ENCODE measurements around the gene CYBA. TPM values are rescaled to one million over a fixed set of nuclear protein-coding genes. Genes with fewer than 3 reads are reported as not detected.

Gene CYBA
- total and polyA plus RNA-seq, 2 of the 13 experiments (the other 11 are each of a cell fraction or from before 2014, with no cell fraction given): 196 to 250 TPM

GRCh38 chr16:88676502-88677242 lies 25.8 kb upstream of the CYBA start (continued):
- TF ChIP-seq NR2F1 (CRISPR knock-in tag; IDR thresholded peaks at IDR 0.05): no peak

DNA sequence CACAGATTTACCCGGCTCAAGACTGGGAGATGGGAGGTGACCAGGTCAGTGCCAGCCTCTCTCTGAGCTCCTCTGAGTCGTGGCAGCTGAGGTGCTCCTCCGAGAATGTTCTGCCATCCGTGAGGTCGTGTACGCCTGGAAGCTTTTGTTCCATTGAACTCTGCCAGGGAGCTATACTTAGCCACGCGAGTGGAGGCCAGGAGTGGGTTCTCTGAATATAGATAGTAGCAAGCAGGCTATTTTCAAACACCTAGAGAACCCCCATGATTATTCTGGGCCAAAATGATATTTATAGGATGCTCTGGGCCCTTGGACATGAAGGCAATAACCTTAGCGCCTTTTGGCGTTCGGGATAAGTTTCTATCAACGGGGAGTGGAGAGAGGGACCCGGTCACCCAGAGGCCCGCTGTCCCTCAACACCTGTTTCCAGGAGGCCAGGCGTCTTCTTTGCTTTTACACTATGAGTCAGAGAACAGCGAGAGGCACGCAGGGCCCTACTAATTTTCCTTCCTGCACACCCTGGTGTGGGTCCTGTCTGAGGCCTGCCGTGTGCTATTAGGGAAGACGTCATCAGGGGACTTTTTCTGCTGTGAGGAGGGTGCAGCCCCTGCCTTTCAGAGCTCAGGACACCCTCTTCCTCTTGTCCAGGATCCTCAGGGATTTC lies 23.0 kb upstream of the CYBA start:
- H3K27me3 ChIP-seq (ENCODE audit: control insufficient read depth in 1 of 2, insufficient read depth in 2 of 2, low read length in 2 of 2): peaks cover under 1 to 7% of the 10 kb centered on the region in 2 experiments; a peak in 2 of 5 replicates
- H2AFZ ChIP-seq (ENCODE audit: low read length): no peak overlapping the region
- no peak overlapping the region for H3K9ac ChIP-seq (ENCODE audit: insufficient read depth, low read depth, low read length)
- ATAC-seq: no peak
- no peaks in the 10 kb centered on the region for H3K79me2 ChIP-seq (ENCODE audit: insufficient read depth, low read length)
- peaks cover 1% of the 10 kb centered on the region; the same call in 1 of the 2 replicates for H4K20me1 ChIP-seq (ENCODE audit: insufficient read depth, low read length)
- POLR2A ChIA-PET: interaction anchor here (1.2 kb wide), 1 partner anchor 24 kb away, joined by 4 read pairs; the partner anchor contains the start of gene CYBA
- WGBS (ENCODE audit: low lambda C conversion rate): 89% methylated on average over 19 of the region's 19 CpGs
- CTCF ChIA-PET (ENCODE audit: low intra/inter-chr PET ratio, low total read pairs): no interaction called here
- intact Hi-C loops (cut with micrococcal nuclease; ENCODE audit: unreplicated experiment): no loop called here
- H3K4me2 ChIP-seq (ENCODE audit: low read depth, low read length): no peak overlapping the region
- no peak for FAIRE-seq
- H3K4me1 ChIP-seq (ENCODE audit: insufficient read depth, low read length): peaks cover 4% of the 10 kb centered on the region; the same call in 1 of the 2 replicates
- in situ Hi-C loops (cut with HindIII; ENCODE audit: extremely low pct_ligation_motif_present, low pct_unique_long_range_greater_than_20kb): no loop called here
- no peak for TF ChIP-seq ZNF83 (CRISPR knock-in tag; IDR thresholded peaks at IDR 0.05; ENCODE audit: borderline replicate concordance)
- TF ChIP-seq MTA1 (CRISPR knock-in tag; IDR thresholded peaks at IDR 0.05; ENCODE audit: borderline replicate concordance): no peak
- TF ChIP-seq MXD3 (CRISPR knock-in tag; IDR thresholded peaks at IDR 0.05): no peak
- TF ChIP-seq AHR (CRISPR knock-in tag; IDR thresholded peaks at IDR 0.05): no peak
- TF ChIP-seq, protein P1, sequence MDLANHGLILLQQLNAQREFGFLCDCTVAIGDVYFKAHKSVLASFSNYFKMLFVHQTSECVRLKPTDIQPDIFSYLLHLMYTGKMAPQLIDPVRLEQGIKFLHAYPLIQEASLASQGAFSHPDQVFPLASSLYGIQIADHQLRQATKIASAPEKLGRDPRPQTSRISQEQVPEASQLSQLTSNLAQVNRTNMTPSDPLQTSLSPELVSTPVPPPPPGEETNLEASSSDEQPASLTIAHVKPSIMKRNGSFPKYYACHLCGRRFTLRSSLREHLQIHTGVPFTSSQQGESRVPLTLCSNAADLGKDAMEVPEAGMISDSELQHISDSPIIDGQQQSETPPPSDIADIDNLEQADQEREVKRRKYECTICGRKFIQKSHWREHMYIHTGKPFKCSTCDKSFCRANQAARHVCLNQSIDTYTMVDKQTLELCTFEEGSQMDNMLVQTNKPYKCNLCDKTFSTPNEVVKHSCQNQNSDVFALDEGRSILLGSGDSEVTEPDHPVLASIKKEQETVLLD (CRISPR knock-in tag; IDR thresholded peaks at IDR 0.05; ENCODE audit: low read depth): no peak
- no peak for TF ChIP-seq ZNF775 (CRISPR knock-in tag; IDR thresholded peaks at IDR 0.05; ENCODE audit: borderline replicate concordance)
- TF ChIP-seq ZNF446 (CRISPR knock-in tag; IDR thresholded peaks at IDR 0.05): no peak
- no TSS peak for BruUV-seq (replicated peaks)
- H3K36me3 ChIP-seq (replicated peaks in 1 of 2; ENCODE audit: control insufficient read depth in 1 of 2, insufficient read depth in 2 of 2, low read length in 2 of 2): no peaks in the 10 kb centered on the region; a peak in 1 of 5 replicates
- no peaks in the 10 kb centered on the region for H3K9me3 ChIP-seq (ENCODE audit: low read length)
- H3K4me3 ChIP-seq (replicated peaks in 1 of 3; ENCODE audit: insufficient read depth in 1 of 3, low read depth in 2 of 3, low read length in 3 of 3): no peak overlapping the region
- no peak for DNase-seq (ENCODE audit: low spot score)
- no peak overlapping the region for H3K27ac ChIP-seq (ENCODE audit: extremely low read length, insufficient read depth, low read length)
